Measurements from ENCODE around the gene STARD5. TPM values are rescaled to one million over a fixed set of nuclear protein-coding genes. Genes with fewer than 3 reads are reported as not detected.

The STARD5 gene
- total and polyA plus RNA-seq, 2 of the 8 experiments (the other 6 are each of a cell fraction or from before 2014, with no cell fraction given): 5.5 to 10.4 TPM

GRCh38 chr15:81288616-81289015 lies 35.3 kb downstream of the STARD5 start (continued):
- TF ChIP-seq CHD7 (IDR thresholded peaks at IDR 0.05; ENCODE audit: insufficient replicate concordance, low read length) (no peak), SIX5 (IDR thresholded peaks at IDR 0.05; ENCODE audit: low read depth, low read length) (no peak), BRCA1 (IDR thresholded peaks at IDR 0.05; ENCODE audit: low read depth, low read length) (no peak), KDM1A (IDR thresholded peaks at IDR 0.05; ENCODE audit: borderline replicate concordance, low read length) (no peak), NRF1 (IDR thresholded peaks at IDR 0.05; ENCODE audit: low read depth, low read length) (no peak), HDAC6 (IDR thresholded peaks at IDR 0.05; ENCODE audit: low read depth, low read length) (no peak), SP2 (IDR thresholded peaks at IDR 0.05; ENCODE audit: low read length) (no peak), CBX5 (IDR thresholded peaks at IDR 0.05; ENCODE audit: low read depth, low read length) (no peak)

Measured in H1 (cell line).